DMS79 treated with DMSO at 0.1 percent for 48 hours (cell line): ENCODE measurements around the gene RPH3AL.

Experiments
- DNase-seq: peaks from one replicate; lab custom pipeline; 2025; lab: John Stamatoyannopoulos, UW

RPH3AL gene

DNA sequence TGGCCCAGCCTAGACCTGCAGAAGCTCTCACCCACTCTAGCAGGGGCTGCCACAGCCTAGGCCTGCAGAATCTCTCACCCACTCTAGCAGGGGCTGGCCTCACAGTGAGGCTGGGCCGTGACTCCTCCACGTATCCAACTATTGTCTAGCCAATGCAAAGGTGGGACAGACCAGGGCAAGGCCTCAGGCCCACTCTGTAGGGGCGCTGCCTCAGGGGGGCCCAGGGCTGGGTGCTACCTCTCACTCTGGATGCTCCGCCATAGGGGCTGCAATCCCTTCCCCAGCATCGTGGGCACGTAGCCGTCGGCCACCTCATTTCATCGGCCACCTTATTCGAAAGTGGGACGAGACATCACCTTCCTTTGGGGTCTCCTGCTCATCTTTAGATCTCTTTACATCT lies 51.7 kb downstream of the RPH3AL start:
- no peak for DNase-seq

DNA sequence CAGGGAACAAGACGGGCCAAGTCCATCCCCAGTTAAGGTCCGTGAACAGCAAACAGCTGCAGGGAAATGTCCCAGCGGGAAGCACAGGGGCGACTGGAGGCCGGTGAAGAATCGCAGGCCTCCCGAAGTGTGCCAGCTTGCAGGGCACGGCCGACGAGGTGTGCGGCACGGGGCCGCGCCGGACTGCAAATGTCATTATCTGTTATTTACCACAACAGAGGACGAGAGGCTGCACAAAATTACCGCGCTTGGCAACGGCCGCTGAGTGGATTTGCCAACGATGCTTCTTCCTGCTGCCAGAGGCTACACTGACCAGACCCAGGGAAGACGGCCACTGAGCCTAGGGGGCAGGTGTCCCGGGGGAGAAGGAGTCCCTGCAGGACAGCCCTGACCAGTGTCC lies 53.1 kb downstream of the RPH3AL start:
- no peak for DNase-seq

DNA sequence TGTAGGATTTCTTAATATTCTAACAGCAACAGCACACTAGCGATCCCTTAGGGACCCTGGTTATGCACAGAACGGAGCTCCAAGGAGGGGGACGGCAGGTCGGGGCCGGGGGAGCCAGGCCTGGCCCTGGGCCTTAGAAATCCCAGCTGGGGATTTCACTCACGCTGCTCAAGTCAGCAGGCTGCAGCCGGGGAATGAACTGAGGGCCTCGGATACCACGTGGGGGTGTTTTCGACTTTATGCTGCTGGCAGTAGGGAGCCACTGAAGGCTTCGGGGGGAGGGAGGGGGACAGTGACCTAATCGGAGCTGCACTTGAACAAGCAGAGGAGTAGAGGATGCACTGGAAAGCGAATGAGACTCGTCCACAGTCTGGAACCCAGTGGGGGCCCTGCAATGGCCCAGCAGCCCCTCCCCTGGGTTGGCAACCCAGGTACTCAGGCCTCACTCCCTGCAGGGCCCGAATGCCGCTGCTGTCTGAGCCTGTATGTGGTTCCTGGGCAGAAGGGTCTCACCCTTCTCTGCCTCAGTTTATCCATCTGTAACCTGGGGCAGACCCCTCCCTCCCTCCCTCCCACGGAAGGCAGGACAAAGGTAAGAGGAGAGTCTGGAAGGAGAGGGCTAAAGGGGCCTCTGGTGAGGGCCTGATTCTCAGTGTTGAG lies 53.7 kb downstream of the RPH3AL start:
- DNase-seq, result no peak

GRCh38 chr17:297758-298157 lies 54.8 kb downstream of the RPH3AL start:
- no peak for DNase-seq

DNA sequence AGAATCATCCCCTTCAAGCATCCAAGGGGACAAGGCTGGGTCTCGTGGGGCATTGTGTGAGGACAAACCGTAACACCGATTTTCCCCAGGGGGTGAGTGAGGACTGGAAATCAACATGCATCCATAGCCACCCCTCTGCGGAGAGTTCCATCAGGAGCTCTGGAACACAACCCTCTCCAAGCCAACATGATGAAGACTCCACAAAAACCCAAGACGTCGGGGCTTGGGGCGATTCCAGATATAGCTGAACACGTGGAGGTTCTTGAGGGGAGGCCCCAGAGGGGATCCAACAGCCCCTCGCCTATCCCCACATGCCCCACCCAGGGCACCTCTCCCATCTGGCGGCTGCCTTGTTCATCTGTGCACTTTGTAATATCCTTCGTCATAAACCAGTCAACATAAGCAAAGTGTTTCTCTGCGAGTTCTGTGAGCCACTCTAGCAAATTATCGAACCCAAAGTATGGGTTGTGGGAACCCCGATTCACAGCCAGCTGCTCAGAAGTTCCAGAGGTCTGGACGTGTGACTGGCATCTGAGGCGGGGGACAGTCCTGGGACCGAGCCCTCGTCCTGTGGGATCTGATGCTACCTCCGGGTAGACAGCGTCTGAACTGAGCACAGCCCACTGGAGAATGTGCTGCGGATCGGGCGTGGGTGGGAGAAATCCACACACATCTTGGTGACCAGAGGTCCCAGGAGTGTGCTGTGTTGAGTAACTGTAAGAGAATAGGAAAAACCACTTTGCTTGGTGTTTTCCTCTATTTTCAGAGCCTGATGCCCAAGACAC lies 55.5 kb downstream of the RPH3AL start:
- no peak for DNase-seq

DNA sequence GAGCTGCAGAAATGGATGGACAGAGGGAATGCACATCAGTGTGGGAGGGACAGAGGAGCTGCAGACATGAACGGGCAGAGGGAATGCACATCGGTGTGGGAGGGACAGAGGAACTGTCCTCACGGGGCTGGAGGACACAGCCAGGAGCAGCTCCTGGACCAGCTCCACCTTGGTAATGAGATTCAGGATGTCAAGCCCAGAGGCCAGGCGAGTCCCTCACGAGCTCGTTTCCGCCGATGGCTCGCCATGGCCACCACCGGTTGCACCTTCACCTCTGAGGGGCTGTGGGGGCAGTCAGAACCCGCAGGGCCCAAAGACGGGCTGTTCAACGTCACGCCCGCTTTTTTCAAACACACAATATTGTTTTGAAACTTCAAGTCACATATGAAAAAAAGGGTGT lies 56.2 kb downstream of the RPH3AL start:
- DNase-seq, result no peak

DNA sequence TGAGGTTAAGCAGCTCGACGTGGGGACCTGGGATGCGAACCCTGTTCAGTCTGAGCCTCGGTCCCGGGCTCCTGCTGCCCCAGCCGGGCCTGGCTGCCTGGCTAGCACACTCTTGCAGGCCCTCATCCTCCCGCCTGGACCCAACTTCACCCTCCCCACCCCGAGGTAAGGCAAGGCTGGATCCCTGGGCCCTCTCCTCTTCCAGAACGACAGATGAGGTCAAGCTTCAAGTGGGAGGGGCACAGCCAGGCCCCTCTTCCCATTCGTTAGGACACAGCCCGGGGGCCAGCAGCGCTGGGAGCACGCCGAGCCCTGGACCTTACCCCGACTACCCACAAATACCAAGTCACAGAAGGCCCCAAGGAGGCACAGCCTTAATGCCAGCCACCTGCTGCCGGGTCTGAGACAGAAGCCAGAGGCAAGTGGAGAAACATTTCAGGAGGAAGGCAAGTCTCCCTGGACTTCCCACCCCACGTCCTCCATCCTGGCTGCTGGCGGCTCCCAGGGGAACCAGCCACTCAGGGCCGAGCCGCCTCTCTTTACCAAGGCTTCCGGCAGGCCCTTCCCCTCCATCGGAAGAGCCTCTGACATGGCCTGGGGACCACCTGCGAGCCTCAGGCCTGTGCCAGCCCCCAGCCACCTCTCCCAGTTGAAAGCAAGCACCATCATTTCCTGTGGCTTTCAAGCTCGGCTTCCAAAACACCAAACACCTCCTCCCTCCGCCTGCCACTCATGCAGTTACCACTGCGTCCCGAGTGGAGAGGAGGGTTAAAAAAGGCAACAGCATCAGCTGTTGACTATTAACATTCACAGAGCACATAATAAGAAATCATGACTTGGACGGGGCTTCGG lies 59.9 kb downstream of the RPH3AL start:
- no peak for DNase-seq

GRCh38 chr17:292016-292415 lies 60.6 kb downstream of the RPH3AL start:
- no peak for DNase-seq

GRCh38 chr17:291587-291986 lies 61.0 kb downstream of the RPH3AL start:
- DNase-seq, result no peak

DNA sequence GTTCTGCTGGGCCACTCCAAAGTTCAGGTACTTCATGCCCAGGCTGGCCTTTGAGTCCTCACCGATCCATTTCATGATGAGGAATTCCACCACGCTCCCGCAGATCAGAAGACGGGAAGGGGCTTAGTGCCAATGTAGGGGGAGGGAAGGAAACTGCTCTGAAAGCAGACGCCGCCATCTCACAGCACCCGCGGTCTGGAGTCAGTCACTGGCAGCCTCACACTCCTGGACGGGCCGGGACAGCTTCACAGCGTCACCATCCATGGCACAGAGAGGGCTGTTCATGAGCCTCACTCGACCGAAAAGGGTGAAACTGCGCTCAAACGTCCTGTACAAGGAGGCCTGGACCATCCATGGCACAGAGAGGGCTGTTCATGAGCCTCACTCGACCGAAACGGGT lies 62.0 kb downstream of the RPH3AL start:
- no peak for DNase-seq

DNA sequence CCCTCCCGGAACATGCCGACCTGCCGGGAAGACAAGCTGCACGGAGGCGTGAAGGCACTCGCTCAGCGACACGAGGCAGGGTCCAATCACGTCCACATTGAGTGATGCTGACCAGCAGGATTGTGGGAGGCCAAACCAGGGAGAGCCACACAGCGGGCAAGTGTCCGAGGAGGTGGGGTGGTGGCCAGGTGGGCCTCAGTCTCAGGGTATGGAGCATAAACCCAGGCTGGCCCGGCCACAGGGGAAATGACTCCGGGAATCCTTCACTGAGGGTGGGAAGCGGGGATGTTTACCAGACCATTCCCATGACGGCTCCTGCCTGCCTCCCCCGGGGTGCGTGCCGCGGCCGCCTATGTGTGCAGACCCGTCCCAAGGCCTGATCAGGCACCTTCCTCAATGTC lies 62.5 kb downstream of the RPH3AL start:
- no peak for DNase-seq

DNA sequence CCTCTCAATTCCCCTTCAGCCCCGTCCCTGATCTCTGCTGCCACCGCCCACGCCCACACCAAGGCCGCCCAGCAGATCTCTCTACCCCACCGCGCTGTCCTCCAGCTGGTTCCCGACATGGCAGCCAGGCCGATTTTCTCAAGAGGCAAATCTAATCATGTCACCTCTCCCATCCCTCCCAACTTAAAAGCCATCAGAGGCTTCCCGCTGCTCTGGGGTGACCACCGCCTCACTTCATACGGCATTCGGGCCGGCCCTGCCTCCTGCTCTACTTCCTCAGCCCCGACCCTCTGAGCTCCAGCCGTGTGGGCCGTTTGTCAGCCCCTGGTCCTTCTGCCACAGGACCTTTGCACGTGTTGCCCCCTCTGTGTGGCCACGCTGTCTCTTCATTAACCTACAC lies 63.2 kb downstream of the RPH3AL start:
- no peak for DNase-seq

GRCh38 chr17:288802-289356 lies 63.7 kb downstream of the RPH3AL start:
- DNase-seq, result no peak

- no peak for DNase-seq
Measured at GRCh38 chr17:286571-286970, 66.0 kb downstream of the RPH3AL start.

- DNase-seq, result no peak
Measured at GRCh38 chr17:285751-286422, 66.7 kb downstream of the RPH3AL start.

GRCh38 chr17:284676-285355 lies 67.8 kb downstream of the RPH3AL start:
- DNase-seq, result no peak

- no peak for DNase-seq
Measured at GRCh38 chr17:283911-284675, 68.5 kb downstream of the RPH3AL start.

GRCh38 chr17:282912-283882 lies 69.4 kb downstream of the RPH3AL start:
- DNase-seq, result no peak
